Muscle layer of duodenum (tissue), 2 donors: ENCODE data around the gene UMAD1.
A peak's percentile ranks its signal among the peaks of the same experiment; 100 is the strongest.

ENCODE experiments used
- H3K27ac ChIP-seq: one replicate; pipeline ENCODE4 v1.7.0; 2013; ENCODE audit warnings: mild to moderate bottlenecking, low read length
- H3K27me3 ChIP-seq: one replicate; pipeline ENCODE4 v1.7.0; 2013; ENCODE audit warnings: low read depth, mild to moderate bottlenecking, control low read depth, low read length
- H3K36me3 ChIP-seq, 2 donors: one replicate each; pipeline ENCODE4 v1.7.0; 2013; ENCODE audit warnings: low read length in 2 of 2, control low read depth in 1 of 2, mild to moderate bottlenecking in 1 of 2; ENCODE audit not compliant: insufficient read depth in 2 of 2, control insufficient read depth in 1 of 2
- H3K4me1 ChIP-seq, 2 donors: one replicate each; pipeline ENCODE4 v1.7.0; 2013; ENCODE audit warnings: low read length in 2 of 2, mild to moderate bottlenecking in 2 of 2, control low read depth in 1 of 2, moderate library complexity in 1 of 2; ENCODE audit not compliant: insufficient read depth in 2 of 2, control insufficient read depth in 1 of 2
- H3K4me3 ChIP-seq, 2 donors: one replicate each; pipeline ENCODE4 v1.7.0; 2013; ENCODE audit warnings: low read length in 2 of 2, low read depth in 1 of 2, mild to moderate bottlenecking in 1 of 2
- H3K9me3 ChIP-seq, 2 donors: one replicate each; pipeline ENCODE4 v1.7.0; 2013; ENCODE audit warnings: low read length in 2 of 2, control low read depth in 1 of 2, mild to moderate bottlenecking in 1 of 2; ENCODE audit not compliant: control insufficient read depth in 1 of 2
- donor health status: healthy.

UMAD1 gene

GRCh38 chr7:7768977-7769709 lies 128.6 kb downstream of the UMAD1 start:
- H3K9me3 ChIP-seq = no peaks in the 10 kb centered on the region
- no peaks in the 10 kb centered on the region for H3K27me3 ChIP-seq
- H3K27ac ChIP-seq = no peak overlapping the region
- no peaks in the 10 kb centered on the region for H3K36me3 ChIP-seq
- H3K4me3 ChIP-seq = no peak overlapping the region
- H3K4me1 ChIP-seq = peaks cover 4 to 33% of the 10 kb centered on the region in 2 donors

GRCh38 chr7:7769710-7770627 lies 129.4 kb downstream of the UMAD1 start:
- H3K36me3 ChIP-seq = no peaks in the 10 kb centered on the region
- H3K27ac ChIP-seq = no peak overlapping the region
- H3K4me1 ChIP-seq = peaks cover 4 to 29% of the 10 kb centered on the region in 2 donors
- H3K27me3 ChIP-seq = no peaks in the 10 kb centered on the region
- no peak overlapping the region for H3K4me3 ChIP-seq
- no peaks in the 10 kb centered on the region for H3K9me3 ChIP-seq

GRCh38 chr7:7771452-7771851 lies 130.9 kb downstream of the UMAD1 start:
- H3K36me3 ChIP-seq = no peaks in the 10 kb centered on the region
- H3K27me3 ChIP-seq = no peaks in the 10 kb centered on the region
- H3K27ac ChIP-seq = no peak overlapping the region
- no peak overlapping the region for H3K4me3 ChIP-seq
- H3K9me3 ChIP-seq = no peaks in the 10 kb centered on the region
- peaks cover 4 to 26% of the 10 kb centered on the region in 2 donors for H3K4me1 ChIP-seq

- no peaks in the 10 kb centered on the region for H3K27me3 ChIP-seq
- no peaks in the 10 kb centered on the region for H3K9me3 ChIP-seq
- H3K4me3 ChIP-seq = peak overlapping the region in 1 of 2 donors; percentile 13
- no peaks in the 10 kb centered on the region for H3K36me3 ChIP-seq
- peaks cover 4 to 21% of the 10 kb centered on the region in 2 donors for H3K4me1 ChIP-seq
- H3K27ac ChIP-seq = no peak overlapping the region
These were observed 131.9 kb downstream of the UMAD1 start for GRCh38 chr7:7772397-7772821.

- Histone ChIP-seq H3K4me1 (peaks cover 4 to 12% of the 10 kb centered on the region in 2 donors), H3K36me3 (no peaks in the 10 kb centered on the region), H3K27me3 (no peaks in the 10 kb centered on the region), H3K27ac (no peak overlapping the region), H3K9me3 (no peaks in the 10 kb centered on the region), H3K4me3 (no peak overlapping the region)
These were observed 133.1 kb downstream of the UMAD1 start for GRCh38 chr7:7773334-7774309.

GRCh38 chr7:7779888-7780287 lies 139.3 kb downstream of the UMAD1 start:
- H3K4me3 ChIP-seq = no peak overlapping the region
- no peaks in the 10 kb centered on the region for H3K36me3 ChIP-seq

GRCh38 chr7:7783001-7783400 lies 142.4 kb downstream of the UMAD1 start:
- H3K4me1 ChIP-seq = no peaks in the 10 kb centered on the region
- no peak overlapping the region for H3K27ac ChIP-seq
- no peak overlapping the region for H3K4me3 ChIP-seq
- H3K27me3 ChIP-seq = no peaks in the 10 kb centered on the region
- no peaks in the 10 kb centered on the region for H3K9me3 ChIP-seq
- no peaks in the 10 kb centered on the region for H3K36me3 ChIP-seq

More at GRCh38 chr7:7779888-7780287, 139.3 kb downstream of the UMAD1 start:
- no peaks in the 10 kb centered on the region for H3K27me3 ChIP-seq
- no peaks in the 10 kb centered on the region for H3K9me3 ChIP-seq
- H3K27ac ChIP-seq = no peak overlapping the region
- no peaks in the 10 kb centered on the region for H3K4me1 ChIP-seq

- Histone ChIP-seq H3K36me3 (no peaks in the 10 kb centered on the region), H3K9me3 (no peaks in the 10 kb centered on the region), H3K4me3 (no peak overlapping the region), H3K27ac (no peak overlapping the region), H3K4me1 (peaks cover 0 to 2% of the 10 kb centered on the region in 2 donors), H3K27me3 (no peaks in the 10 kb centered on the region)
These were observed 144.9 kb downstream of the UMAD1 start for GRCh38 chr7:7785344-7785973.

- Histone ChIP-seq H3K4me3 (no peak overlapping the region), H3K9me3 (no peaks in the 10 kb centered on the region), H3K27me3 (no peaks in the 10 kb centered on the region), H3K36me3 (no peaks in the 10 kb centered on the region), H3K27ac (no peak overlapping the region), H3K4me1 (peaks cover 0 to 10% of the 10 kb centered on the region in 2 donors)
These were observed 146.0 kb downstream of the UMAD1 start for GRCh38 chr7:7786595-7786994.

GRCh38 chr7:7789551-7789988 lies 149.0 kb downstream of the UMAD1 start:
- no peak overlapping the region for H3K4me3 ChIP-seq
- H3K27ac ChIP-seq = no peak overlapping the region
- no peaks in the 10 kb centered on the region for H3K9me3 ChIP-seq
- no peaks in the 10 kb centered on the region for H3K27me3 ChIP-seq
- H3K4me1 ChIP-seq = peaks cover 0 to 10% of the 10 kb centered on the region in 2 donors
- no peaks in the 10 kb centered on the region for H3K36me3 ChIP-seq
